ENCODE results near the gene GSK3A. TPM values are rescaled to one million over a fixed set of nuclear protein-coding genes. Genes with fewer than 3 reads are reported as not detected.

The GSK3A gene
- total and polyA plus RNA-seq, 9 of the 15 experiments (the other 6 are each of a cell fraction or from before 2014, with no cell fraction given), result 0.62 to 90.7 (median 33.3) TPM

DNA sequence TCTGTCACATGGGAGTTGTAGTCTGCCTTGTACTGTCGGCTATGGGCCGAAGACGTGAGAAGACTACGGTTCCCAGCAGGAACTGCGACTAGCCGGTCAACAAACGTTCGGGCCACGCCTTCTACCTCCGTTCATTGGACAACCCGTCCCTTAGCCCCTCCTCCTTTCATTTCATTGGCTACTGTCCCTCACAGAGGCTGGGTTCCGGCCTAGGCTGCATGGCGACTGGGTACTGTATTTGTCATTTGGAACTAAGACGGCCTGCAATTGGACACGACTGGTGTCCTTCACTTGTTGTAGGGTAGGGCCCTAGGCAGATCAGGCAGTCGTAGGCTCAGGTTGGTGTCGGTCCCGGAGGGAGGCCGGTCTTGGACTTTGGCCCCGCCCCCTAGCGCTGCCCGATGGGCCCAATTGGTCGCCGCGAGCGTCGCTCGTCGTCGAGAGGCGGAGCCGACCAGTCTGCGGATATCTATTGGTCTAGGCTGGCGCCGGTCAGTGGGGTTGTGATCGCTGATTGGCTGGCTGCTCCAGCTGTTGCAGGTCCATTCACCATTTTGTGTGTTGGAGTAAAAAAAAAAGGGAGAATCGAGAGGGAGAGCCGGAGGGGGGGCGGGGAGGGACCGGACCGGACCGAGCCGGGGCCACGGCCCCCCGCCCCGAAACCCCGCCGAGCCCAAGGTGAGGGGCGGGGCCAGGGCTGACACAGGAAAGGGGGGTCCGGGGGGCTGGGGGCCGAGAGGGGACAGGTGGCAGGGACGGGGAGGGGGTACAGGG, 26.5 kb upstream of the GSK3A start, which contains the start of gene CIC (continued):
- TF ChIP-seq, protein P1, sequence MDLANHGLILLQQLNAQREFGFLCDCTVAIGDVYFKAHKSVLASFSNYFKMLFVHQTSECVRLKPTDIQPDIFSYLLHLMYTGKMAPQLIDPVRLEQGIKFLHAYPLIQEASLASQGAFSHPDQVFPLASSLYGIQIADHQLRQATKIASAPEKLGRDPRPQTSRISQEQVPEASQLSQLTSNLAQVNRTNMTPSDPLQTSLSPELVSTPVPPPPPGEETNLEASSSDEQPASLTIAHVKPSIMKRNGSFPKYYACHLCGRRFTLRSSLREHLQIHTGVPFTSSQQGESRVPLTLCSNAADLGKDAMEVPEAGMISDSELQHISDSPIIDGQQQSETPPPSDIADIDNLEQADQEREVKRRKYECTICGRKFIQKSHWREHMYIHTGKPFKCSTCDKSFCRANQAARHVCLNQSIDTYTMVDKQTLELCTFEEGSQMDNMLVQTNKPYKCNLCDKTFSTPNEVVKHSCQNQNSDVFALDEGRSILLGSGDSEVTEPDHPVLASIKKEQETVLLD (IDR thresholded peaks at IDR 0.05), result no peak
- TF ChIP-seq JUND (IDR thresholded peaks at IDR 0.05; ENCODE audit: borderline replicate concordance, low read depth, low read length) (peak; percentile 2; the same call in 1 of the 2 replicates), JUND (tag; IDR thresholded peaks at IDR 0.05; ENCODE audit: borderline replicate concordance, low read depth, low read length) (no peak; the same call in 2 of the 3 replicates), CXXC5 (CRISPR knock-in tag; IDR thresholded peaks at IDR 0.05) (peak; percentile 64; the same call in 1 of the 2 replicates), RBBP5 (IDR thresholded peaks at IDR 0.05; ENCODE audit: borderline replicate concordance, insufficient read depth, low read length, poor library complexity, severe bottlenecking) (no peak), BHLHE40 (IDR thresholded peaks at IDR 0.05; ENCODE audit: low read length) (peak; percentile 1; the same call in 1 of the 2 replicates), KAT2B (IDR thresholded peaks at IDR 0.05; ENCODE audit: low read depth, low read length) (no peak), SP2 (IDR thresholded peaks at IDR 0.05; ENCODE audit: extremely low read depth, low read depth, low read length, poor library complexity, severe bottlenecking) (peak; percentile 92), L3MBTL2 (IDR thresholded peaks at IDR 0.05) (peak; percentile 33), ZNF239 (CRISPR knock-in tag; IDR thresholded peaks at IDR 0.05) (no peak), KLF6 (CRISPR knock-in tag; IDR thresholded peaks at IDR 0.05; ENCODE audit: borderline replicate concordance) (no peak), ZNF165 (CRISPR knock-in tag; IDR thresholded peaks at IDR 0.05; ENCODE audit: borderline replicate concordance) (no peak), MEF2A (IDR thresholded peaks at IDR 0.05; ENCODE audit: control insufficient read depth, low read depth, low read length) (no peak), RUNX1 (IDR thresholded peaks at IDR 0.05; ENCODE audit: low read depth) (no peak), NR2C2 (CRISPR knock-in tag; IDR thresholded peaks at IDR 0.05) (no peak), NR2C2 (tag; IDR thresholded peaks at IDR 0.05) (peak; percentile 82), ZC3H8 (IDR thresholded peaks at IDR 0.05) (no peak), GATA2 (CRISPR knock-in tag; IDR thresholded peaks at IDR 0.05) (no peak), NFE2L1 (tag; IDR thresholded peaks at IDR 0.05; ENCODE audit: borderline replicate concordance, low read depth) (no peak), U2AF1 (optimal IDR thresholded peaks at IDR 0.05; ENCODE audit: low read depth, low read length) (no peak)
- TF ChIP-seq, protein P2, sequence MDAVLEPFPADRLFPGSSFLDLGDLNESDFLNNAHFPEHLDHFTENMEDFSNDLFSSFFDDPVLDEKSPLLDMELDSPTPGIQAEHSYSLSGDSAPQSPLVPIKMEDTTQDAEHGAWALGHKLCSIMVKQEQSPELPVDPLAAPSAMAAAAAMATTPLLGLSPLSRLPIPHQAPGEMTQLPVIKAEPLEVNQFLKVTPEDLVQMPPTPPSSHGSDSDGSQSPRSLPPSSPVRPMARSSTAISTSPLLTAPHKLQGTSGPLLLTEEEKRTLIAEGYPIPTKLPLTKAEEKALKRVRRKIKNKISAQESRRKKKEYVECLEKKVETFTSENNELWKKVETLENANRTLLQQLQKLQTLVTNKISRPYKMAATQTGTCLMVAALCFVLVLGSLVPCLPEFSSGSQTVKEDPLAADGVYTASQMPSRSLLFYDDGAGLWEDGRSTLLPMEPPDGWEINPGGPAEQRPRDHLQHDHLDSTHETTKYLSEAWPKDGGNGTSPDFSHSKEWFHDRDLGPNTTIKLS (IDR thresholded peaks at IDR 0.05; ENCODE audit: borderline replicate concordance, low read depth), result peak; percentile 95
- TF ChIP-seq, protein P3, sequence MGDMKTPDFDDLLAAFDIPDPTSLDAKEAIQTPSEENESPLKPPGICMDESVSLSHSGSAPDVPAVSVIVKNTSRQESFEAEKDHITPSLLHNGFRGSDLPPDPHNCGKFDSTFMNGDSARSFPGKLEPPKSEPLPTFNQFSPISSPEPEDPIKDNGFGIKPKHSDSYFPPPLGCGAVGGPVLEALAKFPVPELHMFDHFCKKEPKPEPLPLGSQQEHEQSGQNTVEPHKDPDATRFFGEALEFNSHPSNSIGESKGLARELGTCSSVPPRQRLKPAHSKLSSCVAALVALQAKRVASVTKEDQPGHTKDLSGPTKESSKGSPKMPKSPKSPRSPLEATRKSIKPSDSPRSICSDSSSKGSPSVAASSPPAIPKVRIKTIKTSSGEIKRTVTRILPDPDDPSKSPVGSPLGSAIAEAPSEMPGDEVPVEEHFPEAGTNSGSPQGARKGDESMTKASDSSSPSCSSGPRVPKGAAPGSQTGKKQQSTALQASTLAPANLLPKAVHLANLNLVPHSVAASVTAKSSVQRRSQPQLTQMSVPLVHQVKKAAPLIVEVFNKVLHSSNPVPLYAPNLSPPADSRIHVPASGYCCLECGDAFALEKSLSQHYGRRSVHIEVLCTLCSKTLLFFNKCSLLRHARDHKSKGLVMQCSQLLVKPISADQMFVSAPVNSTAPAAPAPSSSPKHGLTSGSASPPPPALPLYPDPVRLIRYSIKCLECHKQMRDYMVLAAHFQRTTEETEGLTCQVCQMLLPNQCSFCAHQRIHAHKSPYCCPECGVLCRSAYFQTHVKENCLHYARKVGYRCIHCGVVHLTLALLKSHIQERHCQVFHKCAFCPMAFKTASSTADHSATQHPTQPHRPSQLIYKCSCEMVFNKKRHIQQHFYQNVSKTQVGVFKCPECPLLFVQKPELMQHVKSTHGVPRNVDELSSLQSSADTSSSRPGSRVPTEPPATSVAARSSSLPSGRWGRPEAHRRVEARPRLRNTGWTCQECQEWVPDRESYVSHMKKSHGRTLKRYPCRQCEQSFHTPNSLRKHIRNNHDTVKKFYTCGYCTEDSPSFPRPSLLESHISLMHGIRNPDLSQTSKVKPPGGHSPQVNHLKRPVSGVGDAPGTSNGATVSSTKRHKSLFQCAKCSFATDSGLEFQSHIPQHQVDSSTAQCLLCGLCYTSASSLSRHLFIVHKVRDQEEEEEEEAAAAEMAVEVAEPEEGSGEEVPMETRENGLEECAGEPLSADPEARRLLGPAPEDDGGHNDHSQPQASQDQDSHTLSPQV (IDR thresholded peaks at IDR 0.05), result peak; percentile 35
